CD4-positive, alpha-beta T cell treated with Interleukin-15 for 1 hour (primary cell): ENCODE measurements around the gene TNFRSF9.

Source experiments
- DNase-seq: peaks from one replicate; pipeline ENCODE4 v3.0.0-alpha.2; 2020

The TNFRSF9 gene

GRCh38 chr1:7915826-7916500, 24.7 kb downstream of the TNFRSF9 start:
- peak; percentile 25 for DNase-seq

GRCh38 chr1:7912743-7913557, 27.7 kb downstream of the TNFRSF9 start:
- DNase-seq = no peak

- DNase-seq = no peak
Measured at GRCh38 chr1:7912145-7912544, 28.5 kb downstream of the TNFRSF9 start.

- DNase-seq = no peak
Measured at GRCh38 chr1:7905262-7905661, 35.4 kb downstream of the TNFRSF9 start.

GRCh38 chr1:7902478-7903085, 38.1 kb downstream of the TNFRSF9 start:
- DNase-seq = peak; percentile 51

GRCh38 chr1:7899741-7900140, 40.9 kb downstream of the TNFRSF9 start:
- DNase-seq = no peak

- no peak for DNase-seq
Measured at GRCh38 chr1:7898962-7899361, 41.7 kb downstream of the TNFRSF9 start.

GRCh38 chr1:7896994-7897393, 43.6 kb downstream of the TNFRSF9 start:
- DNase-seq = no peak

GRCh38 chr1:7893529-7894180, 47.0 kb downstream of the TNFRSF9 start:
- no peak for DNase-seq

- DNase-seq = no peak
Measured at GRCh38 chr1:7891804-7892203, 48.8 kb downstream of the TNFRSF9 start.

- DNase-seq = no peak
Measured at GRCh38 chr1:7890853-7891252, 49.8 kb downstream of the TNFRSF9 start.

- no peak for DNase-seq
Measured at GRCh38 chr1:7888248-7889081, 52.2 kb downstream of the TNFRSF9 start.

- DNase-seq = no peak
Measured at GRCh38 chr1:7886405-7886745, 54.3 kb downstream of the TNFRSF9 start.

- DNase-seq = no peak
Measured at GRCh38 chr1:7885513-7886404, 54.9 kb downstream of the TNFRSF9 start.

- DNase-seq = no peak
Measured at GRCh38 chr1:7884757-7885156, 55.9 kb downstream of the TNFRSF9 start.

- no peak for DNase-seq
Measured at GRCh38 chr1:7879228-7879627, 61.4 kb downstream of the TNFRSF9 start.

GRCh38 chr1:7878027-7878426, 62.6 kb downstream of the TNFRSF9 start:
- DNase-seq = no peak

- no peak for DNase-seq
Measured at GRCh38 chr1:7873801-7874795, 66.5 kb downstream of the TNFRSF9 start.

GRCh38 chr1:7871136-7871535, 69.5 kb downstream of the TNFRSF9 start:
- no peak for DNase-seq
